ENCODE measurements around the gene DSTYK.

- TF ChIP-seq, protein P1, sequence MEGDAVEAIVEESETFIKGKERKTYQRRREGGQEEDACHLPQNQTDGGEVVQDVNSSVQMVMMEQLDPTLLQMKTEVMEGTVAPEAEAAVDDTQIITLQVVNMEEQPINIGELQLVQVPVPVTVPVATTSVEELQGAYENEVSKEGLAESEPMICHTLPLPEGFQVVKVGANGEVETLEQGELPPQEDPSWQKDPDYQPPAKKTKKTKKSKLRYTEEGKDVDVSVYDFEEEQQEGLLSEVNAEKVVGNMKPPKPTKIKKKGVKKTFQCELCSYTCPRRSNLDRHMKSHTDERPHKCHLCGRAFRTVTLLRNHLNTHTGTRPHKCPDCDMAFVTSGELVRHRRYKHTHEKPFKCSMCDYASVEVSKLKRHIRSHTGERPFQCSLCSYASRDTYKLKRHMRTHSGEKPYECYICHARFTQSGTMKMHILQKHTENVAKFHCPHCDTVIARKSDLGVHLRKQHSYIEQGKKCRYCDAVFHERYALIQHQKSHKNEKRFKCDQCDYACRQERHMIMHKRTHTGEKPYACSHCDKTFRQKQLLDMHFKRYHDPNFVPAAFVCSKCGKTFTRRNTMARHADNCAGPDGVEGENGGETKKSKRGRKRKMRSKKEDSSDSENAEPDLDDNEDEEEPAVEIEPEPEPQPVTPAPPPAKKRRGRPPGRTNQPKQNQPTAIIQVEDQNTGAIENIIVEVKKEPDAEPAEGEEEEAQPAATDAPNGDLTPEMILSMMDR (IDR thresholded peaks at IDR 0.05) = no peak
- no peak for TF ChIP-seq POLR2A (IDR thresholded peaks at IDR 0.05)
Measured at GRCh38 chr1:205246351-205247119, 35.0 kb upstream of the DSTYK start.
